SH-SY5Y (cell line): ENCODE results near the gene HSPB8.

Experiments used
- GATA2 ChIP-seq: IDR thresholded peaks from 2 replicates; pipeline ENCODE4 v1.6.1; 2011; ENCODE audit warnings: mild to moderate bottlenecking, low read depth, low read length
- GATA3 ChIP-seq: IDR thresholded peaks from 2 replicates; pipeline ENCODE4 v1.6.1; 2011; ENCODE audit warnings: low read depth, mild to moderate bottlenecking, low read length, moderate library complexity

DNA sequence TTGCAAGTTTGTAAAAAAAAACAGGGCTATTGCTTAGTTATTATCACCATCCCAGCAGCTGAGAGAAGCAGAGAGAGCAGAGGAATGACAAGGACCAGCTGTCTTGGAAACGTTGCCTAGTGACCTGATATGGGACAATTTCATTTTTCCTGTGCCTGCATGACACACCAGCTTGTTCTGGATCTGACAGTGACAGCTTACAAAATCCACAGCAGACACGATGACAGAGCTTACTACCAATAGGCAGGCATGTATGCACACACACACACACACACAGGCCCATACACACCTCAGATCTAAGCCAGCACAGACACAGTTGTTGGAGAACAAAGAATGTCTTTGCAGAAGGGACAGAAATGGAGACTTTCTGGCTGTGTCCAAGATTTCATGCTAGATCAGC, 25.4 kb downstream of the HSPB8 start:
- TF ChIP-seq GATA3 = no peak
- peak; percentile 14; the same call in 1 of the 2 replicates for TF ChIP-seq GATA2
